ENCODE data around the gene PRPF19. TPM values are rescaled to one million over a fixed set of nuclear protein-coding genes. Genes with fewer than 3 reads are reported as not detected.

Gene PRPF19
- total and polyA plus RNA-seq, 2 experiments from 2014 or later = 17.0 to 58.8 TPM

GRCh38 chr11:60951904-60952741 is 45.7 kb upstream of the PRPF19 start, which contains the start of gene SLC15A3:
TSS of gene SLC15A3 (minus strand) at chr11:60952176. CDS start at chr11:60951551, 625 bp downstream.
- TF ChIP-seq, protein P1, sequence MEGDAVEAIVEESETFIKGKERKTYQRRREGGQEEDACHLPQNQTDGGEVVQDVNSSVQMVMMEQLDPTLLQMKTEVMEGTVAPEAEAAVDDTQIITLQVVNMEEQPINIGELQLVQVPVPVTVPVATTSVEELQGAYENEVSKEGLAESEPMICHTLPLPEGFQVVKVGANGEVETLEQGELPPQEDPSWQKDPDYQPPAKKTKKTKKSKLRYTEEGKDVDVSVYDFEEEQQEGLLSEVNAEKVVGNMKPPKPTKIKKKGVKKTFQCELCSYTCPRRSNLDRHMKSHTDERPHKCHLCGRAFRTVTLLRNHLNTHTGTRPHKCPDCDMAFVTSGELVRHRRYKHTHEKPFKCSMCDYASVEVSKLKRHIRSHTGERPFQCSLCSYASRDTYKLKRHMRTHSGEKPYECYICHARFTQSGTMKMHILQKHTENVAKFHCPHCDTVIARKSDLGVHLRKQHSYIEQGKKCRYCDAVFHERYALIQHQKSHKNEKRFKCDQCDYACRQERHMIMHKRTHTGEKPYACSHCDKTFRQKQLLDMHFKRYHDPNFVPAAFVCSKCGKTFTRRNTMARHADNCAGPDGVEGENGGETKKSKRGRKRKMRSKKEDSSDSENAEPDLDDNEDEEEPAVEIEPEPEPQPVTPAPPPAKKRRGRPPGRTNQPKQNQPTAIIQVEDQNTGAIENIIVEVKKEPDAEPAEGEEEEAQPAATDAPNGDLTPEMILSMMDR (IDR thresholded peaks at IDR 0.05; ENCODE audit: low read depth, low read length) = no peak
- peak in 1 of 2 donors; percentile 49 for DNase-seq (ENCODE audit: low read depth in 1 of 2, low spot score in 1 of 2)
- peaks cover 50% of the 10 kb centered on the region for H3K27me3 ChIP-seq
- no peak within 1 kb of the TSS for H3K27ac ChIP-seq
- no peaks in the 10 kb centered on the region for H3K4me1 ChIP-seq (ENCODE audit: low read depth)
- H3K4me3 ChIP-seq = no peak within 1 kb of the TSS
- no peaks in the 10 kb centered on the region for H3K36me3 ChIP-seq
- H3K9me3 ChIP-seq (ENCODE audit: low read depth) = no peaks in the 10 kb centered on the region

DNA sequence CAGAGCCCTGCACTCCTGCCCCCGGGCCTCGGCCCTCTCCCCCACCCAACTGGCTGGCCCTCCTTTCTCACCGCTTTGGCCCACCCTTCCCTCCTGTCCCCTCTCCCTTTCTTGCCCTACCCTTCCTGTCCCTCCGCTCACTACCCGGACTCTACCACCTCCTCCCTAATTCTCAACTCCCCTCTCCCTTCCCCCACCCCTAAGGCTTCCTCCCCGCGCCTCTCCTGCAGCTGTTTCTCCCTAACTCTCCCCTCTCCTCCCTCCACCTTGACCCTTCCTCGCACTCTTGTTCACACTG is 45.2 kb upstream of the PRPF19 start:
- Histone ChIP-seq H3K36me3 (no peaks in the 10 kb centered on the region), H3K4me1 (ENCODE audit: low read depth) (no peaks in the 10 kb centered on the region), H3K9me3 (ENCODE audit: low read depth) (no peaks in the 10 kb centered on the region), H3K27me3 (peaks cover 50% of the 10 kb centered on the region), H3K27ac (no peak overlapping the region), H3K4me3 (no peak overlapping the region)
- peak in 1 of 2 donors; percentile 19 for DNase-seq (ENCODE audit: low read depth in 1 of 2, low spot score in 1 of 2)
- TF ChIP-seq, protein P1 (IDR thresholded peaks at IDR 0.05; ENCODE audit: low read depth, low read length) = no peak

DNA sequence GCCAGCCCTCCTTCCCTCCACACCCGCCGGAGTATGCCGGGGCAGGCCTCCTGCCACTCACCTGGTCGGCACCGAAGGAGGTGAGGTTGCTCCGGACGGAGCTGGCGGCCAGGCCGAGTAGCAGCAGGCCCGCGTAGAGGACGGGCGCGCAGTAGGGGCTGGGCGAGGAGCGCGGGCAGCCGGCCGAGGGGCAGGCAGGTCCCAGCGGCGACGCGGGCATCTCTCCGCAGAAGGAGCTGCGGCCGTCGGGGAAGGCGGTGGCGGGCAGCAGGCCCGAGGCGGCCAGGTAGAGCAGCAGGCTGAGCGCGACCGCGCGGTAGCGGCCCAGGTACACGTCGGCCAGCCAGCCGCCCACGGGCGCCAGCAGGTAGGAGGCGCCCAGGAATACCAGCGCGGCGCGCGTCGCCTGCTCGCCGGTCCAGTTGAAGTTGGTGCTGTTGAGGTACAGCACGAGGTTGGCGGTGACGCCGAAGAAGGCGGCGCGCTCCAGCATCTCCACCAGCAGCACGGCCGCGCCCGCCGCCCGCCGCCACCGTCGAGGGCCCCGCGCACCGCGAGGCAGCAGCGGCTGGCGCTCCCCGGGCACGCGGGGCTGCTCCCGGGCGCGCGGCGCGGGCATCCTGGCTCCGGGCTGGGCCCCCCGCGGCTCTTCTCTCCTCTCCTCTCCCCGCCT is 44.7 kb upstream of the PRPF19 start:
- Histone ChIP-seq H3K4me1 (ENCODE audit: low read depth) (no peaks in the 10 kb centered on the region), H3K4me3 (no peak overlapping the region), H3K27me3 (peaks cover 50% of the 10 kb centered on the region), H3K36me3 (no peaks in the 10 kb centered on the region), H3K27ac (no peak overlapping the region), H3K9me3 (ENCODE audit: low read depth) (no peaks in the 10 kb centered on the region)
- DNase-seq (ENCODE audit: low read depth in 1 of 2, low spot score in 1 of 2) = peak in 1 of 2 donors; percentile 35
- TF ChIP-seq, protein P1 (IDR thresholded peaks at IDR 0.05; ENCODE audit: low read depth, low read length) = no peak

DNA sequence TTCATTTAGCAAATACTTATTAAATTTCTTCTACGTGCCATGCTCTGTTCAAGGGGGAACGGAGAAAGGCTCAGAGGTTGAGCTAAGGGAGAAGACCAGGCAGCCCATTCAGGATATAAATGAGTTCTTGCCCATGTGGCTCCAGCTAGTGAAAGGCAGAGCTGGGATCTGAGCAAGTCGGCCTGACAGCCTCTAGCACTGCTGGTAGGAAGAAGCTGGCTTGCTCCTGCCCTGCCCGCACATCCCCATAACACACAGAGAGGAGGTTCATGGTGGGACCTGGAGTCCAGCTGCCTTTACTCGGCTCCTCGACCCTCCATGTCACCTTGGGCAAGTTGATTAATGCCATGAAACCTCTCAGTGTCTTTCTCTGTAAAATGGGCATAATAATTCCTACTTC is 43.6 kb upstream of the PRPF19 start:
- H3K36me3 ChIP-seq = no peaks in the 10 kb centered on the region
- H3K4me3 ChIP-seq = no peak overlapping the region
- no peak overlapping the region for H3K27ac ChIP-seq
- no peaks in the 10 kb centered on the region for H3K9me3 ChIP-seq (ENCODE audit: low read depth)
- peaks cover 50% of the 10 kb centered on the region for H3K27me3 ChIP-seq
- no peaks in the 10 kb centered on the region for H3K4me1 ChIP-seq (ENCODE audit: low read depth)
- no peak for DNase-seq (ENCODE audit: low read depth in 1 of 2, low spot score in 1 of 2)
- TF ChIP-seq, protein P1 (IDR thresholded peaks at IDR 0.05; ENCODE audit: low read depth, low read length) = no peak

- TF ChIP-seq, protein P1 (IDR thresholded peaks at IDR 0.05; ENCODE audit: low read depth, low read length) = no peak
- Histone ChIP-seq H3K4me1 (ENCODE audit: low read depth) (no peaks in the 10 kb centered on the region), H3K27me3 (peaks cover 45% of the 10 kb centered on the region), H3K36me3 (no peaks in the 10 kb centered on the region), H3K9me3 (ENCODE audit: low read depth) (no peaks in the 10 kb centered on the region), H3K4me3 (no peak overlapping the region), H3K27ac (no peak overlapping the region)
- no peak for DNase-seq (ENCODE audit: low read depth in 1 of 2, low spot score in 1 of 2)
These were observed 41.9 kb upstream of the PRPF19 start for GRCh38 chr11:60948250-60948649.
